NCI-H460 (cell line): ENCODE data around the gene RMDN2. TPM values are rescaled to one million over a fixed set of nuclear protein-coding genes. Genes with fewer than 3 reads are reported as not detected.

Source experiments
- DNase-seq: peaks from one replicate; pipeline ENCODE4 v3.0.0-alpha.2; 2016; ENCODE audit warnings: low read depth; ENCODE audit errors: extremely low read depth
- total RNA-seq: library from RNA; depleted of rRNA; stranded (reverse); fragments of >200 nt; shearing (Covaris generic); gene quantifications from 2 replicates; pipeline ENCODE4 v1.2.3, GENCODE V29; 2014

Gene RMDN2
- total RNA-seq, 1 experiment from 2014 or later = 6.4 TPM

DNA sequence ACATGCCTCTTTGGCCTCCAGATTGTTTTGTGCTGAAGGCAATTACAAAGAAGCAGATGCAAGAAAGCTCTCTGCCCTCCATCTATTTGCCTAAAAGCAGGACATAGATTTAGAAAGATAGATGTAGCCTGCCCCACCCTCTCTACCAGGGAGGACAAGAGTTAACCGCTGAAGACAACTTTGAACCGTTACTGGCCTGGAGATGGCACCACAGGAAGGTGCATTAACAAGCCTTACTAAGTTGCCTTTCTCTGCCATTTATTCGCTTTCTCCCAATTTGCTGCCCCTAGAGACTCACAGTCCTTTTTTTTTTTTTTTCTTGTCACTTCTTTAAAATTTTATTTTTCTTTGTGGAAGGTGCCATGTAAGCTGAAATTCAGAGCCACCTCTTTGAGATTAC lies 28.8 kb upstream of the RMDN2 start:
- DNase-seq = no peak

DNA sequence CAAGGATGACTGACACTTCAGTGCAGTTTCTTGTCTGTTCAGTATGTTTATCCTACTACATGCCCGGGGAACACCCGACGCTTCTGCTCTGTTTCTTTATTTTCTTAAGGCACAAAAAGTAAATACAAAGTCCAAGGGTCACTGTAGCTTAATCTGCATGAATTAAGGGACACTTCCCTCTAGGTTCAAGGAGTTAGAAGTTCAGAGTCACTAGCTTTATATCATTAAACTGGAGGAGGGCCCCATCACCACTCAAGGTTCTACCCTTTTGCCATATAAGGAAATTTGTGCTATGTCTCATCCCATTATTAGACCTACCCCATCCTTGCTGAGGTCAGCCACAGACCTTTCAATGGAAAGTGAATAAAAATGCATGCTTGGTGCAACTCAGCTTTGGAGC lies 27.6 kb upstream of the RMDN2 start:
- DNase-seq = no peak

DNA sequence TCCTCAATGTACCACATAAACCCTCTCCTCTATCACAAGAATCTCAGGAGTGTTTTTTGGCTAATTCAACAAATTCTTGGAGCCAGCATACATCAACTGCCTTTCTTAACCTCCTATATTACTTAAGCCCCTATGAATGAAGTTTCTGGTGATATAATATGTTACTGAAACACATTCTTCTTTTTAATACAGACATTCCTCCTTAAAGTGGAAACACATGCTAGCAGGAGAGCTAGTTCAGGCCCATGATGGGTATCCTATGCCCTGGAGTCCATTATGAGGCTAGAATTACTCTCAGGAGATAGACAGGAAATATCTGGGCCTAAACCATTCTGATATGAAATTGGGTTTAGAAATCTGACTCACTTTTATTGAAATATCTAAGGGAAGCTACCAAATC lies 26.6 kb upstream of the RMDN2 start:
- DNase-seq = no peak

DNA sequence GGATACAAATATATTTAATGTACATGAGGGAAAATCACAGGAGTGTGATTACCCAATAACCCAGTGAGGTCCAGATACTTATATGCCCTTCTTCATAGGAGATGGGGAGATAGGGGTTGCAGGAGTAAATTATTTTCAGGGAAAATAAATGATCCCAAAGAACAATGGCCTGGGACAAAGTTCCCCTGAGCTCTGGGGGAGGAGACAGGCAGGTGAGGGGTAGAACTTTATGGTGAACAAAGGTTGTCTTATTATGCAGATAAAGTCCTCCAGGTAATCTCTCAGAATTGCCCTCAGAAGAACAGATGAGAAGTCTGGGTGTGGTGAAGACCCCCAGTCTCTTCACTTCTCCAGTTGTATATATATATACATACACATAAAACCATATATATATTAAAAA lies 22.1 kb upstream of the RMDN2 start:
- no peak for DNase-seq

DNA sequence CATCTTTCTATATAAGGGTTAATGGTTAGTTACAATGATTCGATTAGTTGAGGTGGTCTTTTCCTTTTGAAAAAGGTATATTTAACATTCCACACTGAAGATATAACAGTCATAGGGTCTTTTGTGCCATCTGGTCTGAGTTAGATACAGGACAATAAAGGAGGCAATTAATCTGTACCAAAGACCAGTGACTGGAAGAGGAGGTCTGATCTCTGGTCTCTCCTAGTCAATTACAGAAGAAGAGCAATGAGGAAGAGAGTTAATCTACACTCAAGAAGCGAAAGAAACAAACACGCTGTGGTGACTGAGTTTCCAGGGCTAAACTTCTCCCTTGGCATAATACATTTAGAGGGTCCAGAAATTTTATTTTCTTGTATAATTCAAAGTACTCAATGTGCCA lies 20.7 kb upstream of the RMDN2 start:
- DNase-seq = no peak

DNA sequence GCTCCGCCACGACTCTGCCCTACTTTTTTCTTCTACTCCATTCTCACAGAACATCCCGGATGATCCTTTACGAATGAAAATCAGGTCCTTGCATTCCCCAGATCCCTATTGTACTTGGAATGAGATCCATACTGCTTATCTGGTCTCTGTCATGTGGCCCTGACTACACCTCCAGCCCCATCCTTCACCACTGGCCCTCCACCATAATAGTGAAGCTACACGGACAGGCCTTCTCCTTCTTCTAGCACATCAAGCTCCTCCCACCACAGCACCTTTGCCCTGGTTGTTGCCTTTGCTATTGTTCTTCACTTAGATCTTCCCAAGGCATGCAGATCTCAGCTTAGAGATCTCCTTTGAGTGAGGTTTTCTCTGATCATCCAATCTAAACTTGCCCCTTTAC lies 20.1 kb upstream of the RMDN2 start:
- no peak for DNase-seq

DNA sequence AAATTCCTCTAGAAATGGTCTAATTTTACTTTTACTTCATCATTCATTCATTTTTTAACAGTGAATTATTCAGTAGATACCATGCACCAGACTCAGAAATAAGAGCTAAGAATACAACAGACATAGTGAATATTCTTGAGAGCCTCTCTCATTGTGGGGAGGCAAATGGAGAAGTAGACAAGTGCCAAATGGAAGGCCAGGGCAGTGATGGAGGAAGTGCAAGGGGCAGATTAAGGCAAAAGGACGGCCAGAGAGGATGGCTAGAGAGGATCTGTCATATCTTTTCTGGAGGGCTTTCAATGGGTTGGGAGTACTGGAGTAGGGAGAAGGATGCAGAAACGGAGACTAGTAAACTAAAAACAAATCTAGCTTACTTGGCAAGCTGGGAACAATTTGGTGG lies 19.0 kb upstream of the RMDN2 start:
- no peak for DNase-seq

DNA sequence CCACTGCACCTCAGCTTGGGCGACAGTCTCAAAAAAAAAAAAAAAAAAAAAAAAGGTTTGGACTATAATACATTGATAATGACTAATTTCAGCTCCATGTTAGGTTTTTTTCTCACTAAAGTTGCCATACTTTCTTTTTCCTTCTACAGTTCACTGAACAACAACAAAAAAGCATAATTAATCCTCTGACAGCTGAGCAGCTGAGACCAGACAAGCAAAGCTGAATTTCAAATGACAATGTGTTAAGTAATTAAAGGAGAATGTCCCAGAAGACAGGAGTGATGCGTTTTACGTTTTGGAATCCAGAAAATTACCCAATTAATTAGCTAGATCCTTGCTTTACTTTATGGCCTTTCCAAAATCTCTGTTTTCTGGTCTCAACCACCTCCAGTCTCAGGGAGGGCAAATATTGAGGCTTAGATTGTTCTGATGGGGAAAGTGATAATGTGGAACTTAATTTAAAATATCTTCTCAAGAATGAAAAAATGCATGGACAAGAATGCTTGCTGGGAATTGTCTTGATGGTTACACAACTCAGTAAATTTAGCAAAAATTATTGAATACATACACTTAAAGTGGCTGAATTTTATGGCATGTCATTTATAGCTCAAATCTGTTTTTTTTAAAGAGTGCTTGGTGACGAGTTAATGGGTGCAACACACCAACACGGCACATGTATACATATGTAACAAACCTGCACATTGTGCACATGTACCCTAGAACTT lies 17.4 kb upstream of the RMDN2 start:
- no peak for DNase-seq

DNA sequence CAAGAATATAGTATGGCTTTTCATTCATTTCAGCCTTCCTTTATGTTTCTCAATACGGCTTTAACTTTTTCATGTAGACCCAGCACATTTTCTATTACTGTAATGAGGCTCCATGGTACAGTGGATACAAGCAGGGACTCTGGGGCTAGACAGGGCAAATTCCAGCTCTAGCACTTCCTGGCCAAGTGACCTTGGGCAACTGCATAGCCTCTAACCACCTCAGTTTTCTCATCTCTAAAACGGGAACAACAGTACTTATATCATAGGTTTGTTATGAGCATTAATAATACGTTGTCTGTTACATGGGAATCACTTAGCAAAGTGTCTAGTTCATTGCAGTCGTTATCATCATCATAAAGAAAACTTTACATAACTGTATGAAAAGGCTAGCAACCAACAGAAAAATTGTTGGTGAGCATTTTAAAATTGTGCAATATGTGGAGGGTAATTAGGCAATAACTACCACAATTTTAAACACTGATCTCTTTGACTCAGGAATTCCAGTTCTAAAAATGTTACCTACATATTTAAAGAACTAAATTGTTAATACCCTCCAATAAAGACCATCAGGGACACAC lies 13.7 kb upstream of the RMDN2 start:
- no peak for DNase-seq

DNA sequence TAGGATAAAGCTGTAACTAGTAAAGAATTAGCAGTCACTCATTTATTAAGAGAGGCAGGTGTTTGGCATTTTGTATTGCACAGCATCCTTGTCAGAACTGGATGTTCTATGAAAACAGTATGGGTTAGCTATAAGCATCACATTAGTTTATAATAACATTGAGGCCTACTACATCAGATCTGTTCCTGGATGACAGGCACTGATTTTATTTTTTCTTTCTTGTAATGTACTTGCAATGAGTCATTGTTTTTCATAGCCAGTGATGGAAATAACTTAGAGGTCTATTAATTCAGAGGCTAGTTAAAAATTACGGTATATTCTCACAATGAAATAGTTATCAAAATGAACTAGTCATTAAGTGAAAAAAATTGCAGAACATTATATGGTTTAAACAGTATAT lies 13.0 kb upstream of the RMDN2 start:
- DNase-seq = no peak

DNA sequence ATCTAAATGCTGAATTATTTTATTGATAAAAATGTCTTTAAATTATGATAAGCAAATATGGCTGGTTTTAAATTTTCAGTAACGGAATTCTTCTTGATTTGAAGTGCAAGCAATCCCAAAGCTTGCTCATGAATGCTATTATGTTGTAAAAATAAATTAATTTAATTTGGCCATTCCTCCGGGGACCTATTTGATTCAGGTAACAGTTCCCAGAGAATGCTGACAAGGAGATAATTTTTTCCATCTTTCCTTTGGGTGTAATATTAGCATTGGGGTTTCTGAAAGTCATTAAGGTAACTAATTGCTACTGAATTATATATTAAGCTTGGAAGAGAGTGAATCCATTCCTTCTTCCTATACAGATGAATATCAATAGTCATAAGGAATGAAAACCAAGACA lies 12.5 kb upstream of the RMDN2 start:
- DNase-seq = no peak

DNA sequence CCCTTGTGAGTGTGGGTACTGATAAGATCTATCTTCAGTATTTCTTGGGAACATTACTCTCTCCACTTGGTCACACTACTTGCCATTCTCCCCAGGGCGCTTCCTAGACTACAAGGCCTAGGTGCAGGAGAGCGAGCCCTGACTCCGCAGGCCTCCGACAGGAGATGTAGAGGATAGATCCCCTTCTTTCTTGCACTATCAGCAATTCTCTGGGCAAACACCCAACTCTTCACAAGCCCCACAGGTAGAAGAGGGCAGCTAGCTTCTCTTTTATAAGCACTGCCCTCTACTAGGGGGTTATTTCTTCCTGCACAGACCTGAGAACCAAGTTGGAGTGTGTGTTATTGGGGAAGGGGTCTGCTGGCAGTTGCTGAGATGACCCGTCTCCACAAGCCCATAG lies 10.7 kb upstream of the RMDN2 start:
- no peak for DNase-seq

DNA sequence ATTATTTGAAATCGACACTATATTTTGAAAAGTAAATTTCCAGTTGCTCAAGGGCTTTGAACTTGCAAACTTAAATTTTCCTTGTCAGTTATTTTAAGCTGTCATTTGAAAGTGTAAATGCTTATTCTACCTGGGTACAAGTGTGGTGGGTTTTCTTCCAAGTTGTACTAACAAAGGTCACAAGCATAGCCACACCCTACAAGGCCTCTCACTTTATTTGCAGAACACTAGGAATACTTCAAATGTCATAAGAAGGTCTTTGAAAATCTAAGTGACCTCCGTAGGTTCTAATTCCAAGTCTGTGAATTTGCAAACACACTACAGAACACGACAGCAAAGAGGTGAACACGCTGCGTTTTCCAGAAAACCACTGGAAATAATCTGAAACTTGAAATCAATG lies 9.3 kb upstream of the RMDN2 start:
- no peak for DNase-seq

DNA sequence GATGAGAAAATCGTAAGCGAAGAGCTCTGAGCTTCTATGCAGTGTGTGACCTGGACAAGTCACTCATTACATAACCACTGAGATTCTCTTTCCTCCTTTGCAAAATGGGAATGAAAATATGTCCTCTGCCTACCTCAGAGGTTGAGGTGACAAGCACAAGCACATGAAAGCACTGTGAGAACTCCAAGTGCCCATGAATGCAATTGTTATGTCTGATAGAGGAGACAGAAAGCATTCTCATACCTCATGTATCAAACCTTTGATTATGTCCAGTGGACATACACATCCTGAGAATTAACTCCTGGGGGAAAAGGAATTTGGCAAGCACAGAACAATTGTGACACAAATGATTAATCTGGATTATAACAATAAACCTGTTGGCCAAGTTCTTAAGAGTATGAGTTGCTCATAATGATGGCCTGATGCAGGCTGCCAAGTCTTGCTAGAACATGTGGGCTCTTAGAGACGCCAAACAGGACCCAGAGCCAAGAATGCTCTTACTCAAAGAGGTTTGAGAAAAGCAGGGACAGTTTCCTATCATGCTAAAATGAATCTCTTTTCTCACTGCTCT lies 8.5 kb upstream of the RMDN2 start:
- no peak for DNase-seq

DNA sequence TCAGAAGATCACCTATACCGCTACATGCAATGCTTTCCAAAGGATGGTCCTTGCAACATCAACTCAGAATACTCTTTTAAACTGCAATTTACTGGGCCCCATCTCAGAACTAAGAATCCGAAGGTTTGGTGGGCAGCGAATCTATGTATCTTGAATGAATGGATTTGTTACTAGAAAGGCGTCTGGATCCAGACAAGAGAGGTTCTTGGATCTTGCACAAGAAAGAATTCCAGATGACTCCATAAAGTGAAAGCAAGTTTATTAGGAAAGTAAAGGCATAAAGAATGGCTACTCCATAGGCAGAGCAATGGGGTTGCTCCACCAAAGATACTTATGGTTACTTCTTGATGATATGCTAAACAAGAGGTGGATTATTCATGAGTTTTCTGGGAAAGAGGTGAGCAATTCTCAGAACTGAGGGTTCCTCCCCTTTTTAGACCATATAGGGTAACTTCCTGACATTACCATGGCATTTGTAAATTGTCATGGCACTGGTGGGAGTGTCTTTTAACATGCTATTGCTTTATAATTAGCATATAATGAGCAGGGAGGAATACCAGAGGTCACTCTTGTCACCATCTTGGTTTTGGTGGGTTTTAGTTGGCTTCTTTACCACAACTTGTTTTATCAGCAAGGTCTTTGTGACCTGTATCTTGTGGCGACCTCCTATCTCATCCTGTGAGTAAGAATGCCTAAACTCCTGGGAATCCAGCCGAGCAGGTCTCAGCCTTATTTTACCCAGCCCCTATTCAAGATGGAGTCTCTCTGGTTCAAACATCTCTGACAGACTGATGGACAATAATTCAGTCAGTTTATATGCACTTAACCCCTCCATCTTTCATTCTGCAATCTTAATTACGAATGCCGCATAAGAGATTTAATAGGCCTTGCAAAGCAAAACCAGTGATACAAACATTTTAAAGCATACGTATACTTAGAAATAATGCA lies 7.5 kb upstream of the RMDN2 start:
- no peak for DNase-seq

DNA sequence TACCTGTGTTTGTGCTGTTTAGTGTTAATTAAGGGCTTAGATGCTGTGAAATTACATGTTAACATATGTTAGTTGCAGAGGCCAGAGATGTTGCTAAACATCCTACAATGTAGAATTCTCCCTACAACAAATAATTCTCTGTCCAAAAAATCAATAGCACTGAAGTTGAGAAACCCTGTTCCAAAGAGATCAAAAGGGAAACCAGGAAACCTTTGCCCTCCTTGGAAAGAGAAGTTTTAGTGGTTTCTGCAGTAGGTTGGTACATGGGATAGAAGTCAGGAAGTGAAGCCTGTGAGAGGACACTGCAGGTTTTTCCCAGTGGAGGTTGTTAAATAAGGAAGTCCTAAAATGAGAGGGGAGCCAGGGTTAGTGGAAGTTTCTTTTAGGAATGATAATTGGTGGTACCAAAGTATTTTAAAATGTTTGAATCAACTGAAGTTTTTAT lies 6.3 kb upstream of the RMDN2 start:
- no peak for DNase-seq

DNA sequence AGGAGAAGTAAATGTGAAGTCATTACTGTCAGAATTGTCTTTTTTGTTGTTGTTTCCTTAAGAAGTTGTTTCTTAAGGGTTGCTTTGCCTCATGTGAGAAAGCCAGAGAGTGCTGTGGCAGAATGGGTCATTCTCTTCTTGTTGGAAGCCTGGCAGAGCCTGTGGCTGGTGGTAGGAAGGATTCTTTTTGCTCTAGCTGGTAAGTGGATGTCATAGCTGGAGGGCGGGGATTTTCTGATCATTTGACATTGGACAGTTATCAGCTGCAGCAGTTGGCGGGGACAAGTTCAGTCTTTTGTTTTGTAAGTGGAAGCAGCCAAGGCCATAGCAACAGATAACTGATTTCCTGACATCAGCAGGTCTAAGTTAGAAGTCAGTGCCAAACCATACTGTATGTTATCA lies 5.5 kb upstream of the RMDN2 start:
- no peak for DNase-seq

DNA sequence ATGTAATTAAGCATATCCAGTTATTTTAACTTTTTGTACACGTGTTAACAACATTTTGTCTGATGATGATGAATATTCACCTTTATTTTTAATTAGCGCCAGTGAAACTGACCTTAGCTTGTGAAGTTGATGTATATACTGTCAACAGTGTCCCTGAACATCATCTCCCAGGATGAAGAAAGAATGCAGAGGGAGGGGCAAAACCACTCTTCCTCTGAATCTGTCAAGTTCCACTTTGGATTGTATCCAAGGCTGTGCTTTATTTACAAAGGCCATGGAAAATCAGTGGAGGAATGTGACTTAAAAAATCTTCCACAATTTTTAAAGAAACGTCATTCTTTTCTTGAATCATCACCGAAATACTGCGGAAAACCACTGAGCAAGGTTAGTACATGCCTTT lies 4.5 kb upstream of the RMDN2 start:
- no peak for DNase-seq

DNA sequence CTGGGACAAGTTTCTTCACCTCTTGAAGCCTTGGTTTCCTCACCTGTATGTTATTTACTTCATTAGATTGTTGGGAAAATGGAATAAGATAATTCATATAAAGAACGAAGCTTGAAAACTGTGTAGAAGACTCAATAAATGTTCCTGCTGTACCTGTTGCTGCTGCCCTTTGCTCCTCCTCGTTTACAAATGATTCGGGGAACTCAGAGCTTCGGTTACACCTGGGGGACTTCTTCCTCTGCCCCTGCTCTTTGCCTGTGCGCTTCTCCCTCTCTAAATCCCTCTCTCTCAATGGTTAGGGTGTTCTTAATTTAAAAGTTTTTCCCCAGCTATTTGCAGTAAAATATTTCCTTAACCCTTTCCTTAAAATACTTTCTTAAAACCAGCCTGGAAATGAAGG lies 3.3 kb upstream of the RMDN2 start:
- no peak for DNase-seq

DNA sequence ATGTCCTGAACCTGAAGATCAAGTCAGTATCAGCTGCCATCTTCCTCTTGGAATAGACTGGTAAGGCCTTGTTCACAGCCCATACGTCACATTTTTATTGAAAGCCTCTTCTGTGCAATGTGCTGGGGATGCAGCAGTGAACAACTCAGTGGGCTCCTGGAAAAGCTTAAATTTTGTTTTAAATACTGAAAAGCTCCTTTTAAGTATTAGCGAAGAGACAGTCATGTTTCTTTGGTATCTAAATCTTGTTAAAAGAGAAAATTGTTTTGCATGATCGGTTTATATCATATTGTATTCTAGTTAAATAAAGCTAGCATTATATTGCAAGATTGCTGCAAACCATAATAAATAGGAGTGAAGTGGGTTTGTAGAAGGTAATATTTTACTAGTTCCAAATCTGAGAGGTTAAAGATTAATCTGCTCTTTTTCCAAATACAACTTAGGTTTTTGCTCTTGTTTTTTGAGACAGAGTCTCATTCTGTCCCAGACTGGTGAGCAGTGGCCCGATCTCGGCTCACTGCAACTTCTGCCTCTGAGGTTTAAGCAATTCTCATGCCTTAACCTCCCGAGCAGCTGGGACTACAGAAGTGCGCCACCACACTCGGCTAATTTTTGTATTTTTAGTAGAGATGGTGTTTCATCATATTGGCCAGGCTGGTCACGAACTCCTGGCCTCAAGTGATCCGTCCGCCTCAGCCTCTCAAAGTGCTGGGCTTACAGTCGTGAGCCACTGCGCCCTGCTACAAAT lies 1.6 kb upstream of the RMDN2 start:
- no peak for DNase-seq

DNA sequence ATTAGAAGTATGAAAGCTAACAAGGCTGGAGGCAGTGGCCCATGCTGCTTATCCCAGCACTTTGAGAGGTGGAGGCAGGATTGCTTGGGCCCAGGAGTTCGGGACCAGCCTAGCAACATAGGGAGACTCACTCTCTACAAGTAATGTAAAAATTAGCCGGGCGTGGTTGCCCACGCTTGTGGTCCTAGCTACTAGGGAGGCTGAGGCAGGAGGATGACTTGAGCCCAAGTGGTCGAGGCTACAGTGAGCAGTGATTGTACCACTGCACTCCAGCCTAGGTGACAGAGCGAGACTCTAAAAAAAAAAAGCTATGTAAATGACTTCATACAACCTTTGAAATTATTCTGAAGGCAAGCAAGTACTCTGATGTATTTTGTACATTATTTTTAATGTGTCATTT lies 1.5 kb downstream of the RMDN2 start:
- DNase-seq = no peak
